Astrocyte of the spinal cord (primary cell): Measurements from ENCODE around the gene CANT1.

ENCODE experiments used
- DNase-seq: peaks from one replicate; pipeline ENCODE4 v3.0.0; 2011; ENCODE audit warnings: low read depth, low spot score
- H3K4me3 ChIP-seq: 2 replicates; pipeline ENCODE4 v1.5.1; 2011; ENCODE audit warnings: low read depth, mild to moderate bottlenecking, low read length, moderate library complexity
- in situ Hi-C: cut with HindIII; loops from 2 replicates; pipeline ENCODE4 v1.10.0; 2017; ENCODE audit warnings: low sequenced_read_pairs
- TF ChIP-seq, protein P1 (sequence below): IDR thresholded peaks from 2 replicates; pipeline ENCODE4 v1.5.1; 2012; ENCODE audit warnings: low read depth, mild to moderate bottlenecking, low read length, inconsistent platforms

Gene CANT1

DNA sequence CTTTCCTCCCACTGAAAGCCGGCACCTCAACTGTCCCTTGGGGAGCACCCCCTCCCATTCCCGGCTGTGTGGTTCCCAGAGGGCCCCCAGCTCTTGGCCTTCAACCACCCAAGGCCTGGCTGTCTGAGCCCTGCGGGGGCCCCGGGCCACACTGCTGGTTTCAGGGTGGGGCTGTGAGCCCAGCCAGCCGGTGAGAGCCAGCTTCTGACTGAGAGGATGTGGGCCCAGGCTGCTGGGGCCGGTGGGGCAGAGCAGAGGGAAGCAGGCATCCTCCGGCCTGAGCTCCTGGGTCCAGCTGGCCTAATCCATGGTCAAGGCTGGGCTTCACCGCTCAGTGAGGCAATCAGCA lies 29.0 kb downstream of the CANT1 start:
- no peak overlapping the region for H3K4me3 ChIP-seq
- in situ Hi-C loops = no loop called here
- TF ChIP-seq, protein P1, sequence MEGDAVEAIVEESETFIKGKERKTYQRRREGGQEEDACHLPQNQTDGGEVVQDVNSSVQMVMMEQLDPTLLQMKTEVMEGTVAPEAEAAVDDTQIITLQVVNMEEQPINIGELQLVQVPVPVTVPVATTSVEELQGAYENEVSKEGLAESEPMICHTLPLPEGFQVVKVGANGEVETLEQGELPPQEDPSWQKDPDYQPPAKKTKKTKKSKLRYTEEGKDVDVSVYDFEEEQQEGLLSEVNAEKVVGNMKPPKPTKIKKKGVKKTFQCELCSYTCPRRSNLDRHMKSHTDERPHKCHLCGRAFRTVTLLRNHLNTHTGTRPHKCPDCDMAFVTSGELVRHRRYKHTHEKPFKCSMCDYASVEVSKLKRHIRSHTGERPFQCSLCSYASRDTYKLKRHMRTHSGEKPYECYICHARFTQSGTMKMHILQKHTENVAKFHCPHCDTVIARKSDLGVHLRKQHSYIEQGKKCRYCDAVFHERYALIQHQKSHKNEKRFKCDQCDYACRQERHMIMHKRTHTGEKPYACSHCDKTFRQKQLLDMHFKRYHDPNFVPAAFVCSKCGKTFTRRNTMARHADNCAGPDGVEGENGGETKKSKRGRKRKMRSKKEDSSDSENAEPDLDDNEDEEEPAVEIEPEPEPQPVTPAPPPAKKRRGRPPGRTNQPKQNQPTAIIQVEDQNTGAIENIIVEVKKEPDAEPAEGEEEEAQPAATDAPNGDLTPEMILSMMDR = no peak
- no peak for DNase-seq

DNA sequence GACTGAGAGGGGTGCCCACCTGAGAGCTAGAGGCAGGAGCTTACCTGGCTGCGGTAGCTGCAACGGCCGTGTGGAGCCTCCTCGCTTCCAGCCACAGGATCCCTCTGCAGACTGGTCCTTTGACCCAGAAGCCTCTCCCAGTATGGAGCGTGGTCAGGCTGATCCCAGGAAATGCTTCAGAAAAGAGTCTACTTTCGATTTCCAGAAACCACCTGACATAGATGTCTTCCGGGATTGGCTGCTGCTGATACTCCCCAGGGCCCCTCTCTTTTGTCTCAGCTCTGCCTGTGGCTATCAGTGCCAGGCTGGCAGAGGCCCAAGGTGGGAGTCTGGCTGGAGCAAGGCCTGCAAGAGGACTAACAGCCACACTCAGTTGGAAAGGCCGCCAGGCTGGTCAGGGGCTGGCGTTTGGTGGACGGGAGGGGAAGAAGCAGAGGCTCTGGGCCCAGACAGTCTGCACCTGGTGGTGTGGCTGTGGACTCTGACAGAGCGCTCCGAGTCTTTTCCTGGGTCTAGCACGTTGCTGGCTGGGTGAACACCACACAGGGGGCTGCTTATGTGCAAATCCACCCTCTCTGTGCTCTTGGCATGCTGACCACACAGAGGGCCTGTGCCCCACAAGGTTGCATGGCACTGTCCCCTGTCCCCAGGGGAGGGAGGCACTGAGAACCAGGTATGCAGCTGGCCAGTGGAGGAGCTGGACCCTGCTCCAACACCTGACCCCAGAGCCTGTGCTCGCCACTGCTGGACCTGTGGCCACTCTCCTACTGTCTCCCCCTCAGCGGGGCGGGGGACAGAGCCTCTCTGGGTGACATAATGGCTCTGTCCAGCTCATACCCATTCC lies 29.6 kb downstream of the CANT1 start, which contains the start of gene LGALS3BP:
Gene LGALS3BP, minus strand, starts transcription at position 144 of the 844 bp plus-strand sequence. CDS start 2,732 bp downstream, outside the sequence.
- H3K4me3 ChIP-seq = peak within 1 kb of the TSS; percentile 44
- in situ Hi-C loops = no loop called here
- TF ChIP-seq, protein P1 = no peak
- peak; percentile 80 for DNase-seq

DNA sequence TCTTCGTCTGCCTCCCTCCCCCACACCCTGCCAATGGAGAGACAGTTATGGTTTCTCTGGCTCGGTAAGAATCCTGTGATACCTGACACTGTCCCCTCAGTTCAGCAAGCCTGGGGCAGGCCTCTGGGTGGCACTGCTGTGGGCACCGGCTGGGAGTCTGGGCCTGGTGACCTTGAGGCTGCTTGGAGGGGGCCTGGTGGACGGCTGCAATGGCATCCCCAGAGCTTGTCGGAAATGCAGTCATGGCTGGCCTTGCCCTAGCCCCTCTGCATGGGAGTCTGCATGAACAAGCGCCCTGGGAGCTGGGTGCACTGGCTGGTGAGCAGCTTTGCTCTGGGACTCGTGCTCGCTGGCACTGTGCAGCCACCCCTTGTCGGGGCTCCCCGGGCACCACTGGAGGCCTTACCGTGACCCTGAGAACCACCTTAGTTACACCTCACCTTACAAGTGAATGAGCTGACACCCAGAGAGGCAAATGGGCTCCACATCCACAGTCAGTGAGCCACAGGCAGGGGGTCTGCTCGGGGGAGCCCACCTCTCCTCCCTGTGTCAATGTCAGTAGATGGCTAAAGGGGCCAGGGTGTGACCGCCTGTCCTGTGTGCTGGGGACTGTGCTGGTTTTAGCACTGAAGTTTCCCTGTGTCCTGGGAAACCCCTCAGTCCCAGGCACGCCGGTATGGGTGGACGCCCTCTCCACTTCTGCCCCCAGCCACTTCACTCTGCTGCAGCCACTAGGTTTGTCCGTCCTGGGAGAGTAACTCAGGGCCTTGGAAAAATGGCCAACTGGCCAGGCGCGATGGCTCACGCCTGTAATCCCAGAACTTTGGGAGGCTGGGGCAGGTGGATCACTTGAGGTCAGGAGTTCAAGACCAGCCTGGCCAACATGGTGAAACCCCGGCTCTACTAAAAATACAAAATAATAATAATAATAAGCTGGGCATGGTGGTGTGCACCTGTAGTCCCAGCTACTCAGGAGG lies 31.3 kb downstream of the CANT1 start:
- TF ChIP-seq, protein P1 = no peak
- no peak for DNase-seq
- H3K4me3 ChIP-seq = no peak overlapping the region
- in situ Hi-C loops = no loop called here

DNA sequence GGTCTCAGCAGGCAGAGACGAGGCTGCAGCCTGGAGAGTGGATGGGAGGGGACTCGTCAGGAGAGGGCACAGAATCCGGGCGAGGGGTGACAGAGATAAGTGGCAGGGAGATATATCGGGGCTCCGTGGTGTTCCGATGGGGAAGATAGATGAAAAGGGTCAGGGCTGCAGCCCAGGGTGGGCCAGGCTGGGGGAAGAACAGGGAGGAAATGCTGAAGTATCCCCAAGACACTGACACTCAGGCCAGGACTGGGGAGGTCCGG lies 32.0 kb downstream of the CANT1 start:
- TF ChIP-seq, protein P1 = no peak
- in situ Hi-C loops = no loop called here
- no peak for DNase-seq
- no peak overlapping the region for H3K4me3 ChIP-seq

DNA sequence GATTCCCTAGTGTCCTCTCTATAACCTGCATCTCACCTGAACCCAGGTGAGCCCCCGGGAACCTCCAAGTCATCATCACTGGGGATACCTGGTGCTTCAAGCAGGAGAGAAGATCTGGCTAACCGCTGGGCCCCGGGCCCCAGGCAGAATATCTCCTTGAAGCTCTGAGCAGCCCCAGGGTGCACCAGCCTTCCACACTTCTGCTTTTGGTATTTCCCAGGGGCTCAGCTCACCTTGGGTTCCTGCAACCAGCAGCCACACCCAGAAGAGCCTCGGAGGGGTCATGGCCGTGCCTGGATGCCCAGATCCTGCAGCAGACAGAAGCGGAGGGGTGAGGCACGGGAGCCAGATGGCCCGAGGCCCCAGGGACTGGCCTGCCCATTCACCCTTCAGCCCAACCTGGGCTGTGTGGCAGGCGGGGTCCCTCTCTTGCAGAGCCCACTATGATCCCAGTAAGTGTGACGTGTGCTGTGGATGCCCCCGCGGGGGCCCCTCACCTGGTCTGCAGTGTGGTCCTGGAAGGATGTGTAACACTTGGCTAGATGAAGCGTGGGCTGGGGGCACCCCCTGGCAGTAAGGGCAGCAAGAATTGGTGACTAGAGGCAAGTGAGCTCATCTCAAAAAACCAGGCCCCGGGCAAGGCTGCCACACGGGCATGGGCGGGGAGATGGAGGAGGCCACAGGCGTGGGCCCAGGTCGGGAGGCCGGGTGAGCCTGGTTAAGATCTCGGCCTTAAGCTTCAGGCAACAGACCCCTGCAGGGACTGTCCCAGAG lies 32.5 kb downstream of the CANT1 start:
- no peak overlapping the region for H3K4me3 ChIP-seq
- no peak for DNase-seq
- in situ Hi-C loops = no loop called here
- TF ChIP-seq, protein P1 = no peak
